Measurements from ENCODE around the gene DPH6. TPM values are rescaled to one million over a fixed set of nuclear protein-coding genes. Genes with fewer than 3 reads are reported as not detected.
"Not testable (repeated sequence)": the region's sequence is repeated elsewhere in the genome, so short reads cannot be mapped to it uniquely, and the experiment has no call there.

DPH6 gene
- total and polyA plus RNA-seq, 8 donors: 2.6 to 15.1 (median 11.8) TPM

DNA sequence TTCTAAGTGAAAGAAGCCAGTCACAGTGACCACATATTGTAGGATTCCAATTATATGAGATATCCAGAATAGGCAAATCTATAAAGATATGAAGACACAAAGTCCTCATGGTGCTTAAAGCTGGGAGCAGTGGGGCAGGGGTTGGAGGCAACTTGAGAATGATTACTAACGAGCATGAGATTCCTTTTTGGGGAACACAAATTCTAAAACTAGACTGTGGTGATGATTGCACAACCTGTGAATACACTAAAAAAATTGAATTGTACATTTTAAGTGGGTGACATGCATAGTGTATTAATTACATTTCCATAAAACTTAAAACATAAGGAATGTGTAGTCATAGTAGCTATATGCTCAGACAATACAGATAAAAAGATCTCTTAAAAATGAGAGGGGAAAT is 103.2 kb downstream of the DPH6 start:
- no peaks in the 10 kb centered on the region for H3K4me1 ChIP-seq
- H3K27me3 ChIP-seq: no peaks in the 10 kb centered on the region
- WGBS, 2 donors: 86 to 87% methylated on average over 1 of the region's 1 CpG
- H3K4me3 ChIP-seq: no peak overlapping the region
- H3K9me3 ChIP-seq: no peaks in the 10 kb centered on the region
- no peak overlapping the region for H3K27ac ChIP-seq
- TF ChIP-seq, protein P1, sequence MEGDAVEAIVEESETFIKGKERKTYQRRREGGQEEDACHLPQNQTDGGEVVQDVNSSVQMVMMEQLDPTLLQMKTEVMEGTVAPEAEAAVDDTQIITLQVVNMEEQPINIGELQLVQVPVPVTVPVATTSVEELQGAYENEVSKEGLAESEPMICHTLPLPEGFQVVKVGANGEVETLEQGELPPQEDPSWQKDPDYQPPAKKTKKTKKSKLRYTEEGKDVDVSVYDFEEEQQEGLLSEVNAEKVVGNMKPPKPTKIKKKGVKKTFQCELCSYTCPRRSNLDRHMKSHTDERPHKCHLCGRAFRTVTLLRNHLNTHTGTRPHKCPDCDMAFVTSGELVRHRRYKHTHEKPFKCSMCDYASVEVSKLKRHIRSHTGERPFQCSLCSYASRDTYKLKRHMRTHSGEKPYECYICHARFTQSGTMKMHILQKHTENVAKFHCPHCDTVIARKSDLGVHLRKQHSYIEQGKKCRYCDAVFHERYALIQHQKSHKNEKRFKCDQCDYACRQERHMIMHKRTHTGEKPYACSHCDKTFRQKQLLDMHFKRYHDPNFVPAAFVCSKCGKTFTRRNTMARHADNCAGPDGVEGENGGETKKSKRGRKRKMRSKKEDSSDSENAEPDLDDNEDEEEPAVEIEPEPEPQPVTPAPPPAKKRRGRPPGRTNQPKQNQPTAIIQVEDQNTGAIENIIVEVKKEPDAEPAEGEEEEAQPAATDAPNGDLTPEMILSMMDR (IDR thresholded peaks at IDR 0.05): no peak
- no peak for DNase-seq
- no peak for ATAC-seq
- FAIRE-seq: no peak
- no peaks in the 10 kb centered on the region for H3K36me3 ChIP-seq
- intact Hi-C loops (cut with DNase I): loop anchor here in 2 of 3 donors (10.0 kb wide), 2 partner anchors 158 to 368 kb away; no protein-coding TSS in a partner anchor

DNA sequence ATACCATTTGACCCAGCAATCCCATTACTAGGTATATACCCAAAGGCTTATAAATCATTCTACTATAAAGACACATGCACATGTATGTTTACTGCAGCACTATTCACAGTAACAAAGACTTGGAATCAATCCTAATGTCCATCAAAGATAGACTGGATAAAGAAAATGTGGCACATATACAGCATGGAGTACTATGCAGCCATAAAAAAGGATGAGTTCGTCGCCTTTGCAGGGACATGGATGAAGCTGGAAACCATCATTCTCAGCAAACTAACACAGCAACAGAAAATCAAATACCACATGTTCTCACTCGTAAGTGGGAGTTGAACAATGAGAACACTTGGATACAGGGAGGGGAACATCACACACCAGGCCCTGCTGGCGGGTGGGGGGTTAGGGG is 104.7 kb downstream of the DPH6 start:
- WGBS, 2 donors: 96 to 98% methylated on average over 4 of the region's 4 CpGs

DNA sequence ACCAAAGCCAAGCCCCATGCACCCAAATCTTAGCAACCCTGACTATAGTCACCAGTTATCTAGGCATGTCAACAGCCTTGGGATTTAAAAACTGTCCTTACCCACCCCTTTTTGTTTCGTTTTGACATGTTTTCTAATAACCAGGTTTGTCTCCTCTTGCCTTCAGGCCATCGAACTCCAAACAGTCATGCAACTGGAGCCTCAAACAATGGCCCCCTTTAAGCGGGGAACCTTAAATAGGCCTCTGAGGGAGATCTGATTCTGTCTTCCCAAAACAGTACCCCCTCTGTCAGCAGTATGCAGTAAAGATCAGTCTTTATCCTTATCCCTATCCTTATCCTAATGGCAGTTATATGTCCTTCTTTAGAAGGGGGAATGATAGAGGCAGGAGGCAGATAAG is 105.7 kb downstream of the DPH6 start:
- no peak for ATAC-seq
- TF ChIP-seq, protein P1 (IDR thresholded peaks at IDR 0.05): no peak
- Histone ChIP-seq H3K27me3 (no peaks in the 10 kb centered on the region), H3K4me1 (no peaks in the 10 kb centered on the region), H3K36me3 (no peaks in the 10 kb centered on the region), H3K4me3 (no peak overlapping the region), H3K9me3 (no peaks in the 10 kb centered on the region), H3K27ac (no peak overlapping the region)
- 71 to 95% methylated on average over 3 of the region's 3 CpGs for WGBS, 2 donors
- FAIRE-seq: no peak
- intact Hi-C loops (cut with DNase I): loop anchor here in 2 of 3 donors (10.0 kb wide), 2 partner anchors 155 to 365 kb away; no protein-coding TSS in a partner anchor
- no peak for DNase-seq

More for the DNA sequence above, 104.7 kb downstream of the DPH6 start:
- not testable (repeated sequence) for H3K4me1 ChIP-seq, H3K36me3 ChIP-seq, DNase-seq, H3K9me3 ChIP-seq, FAIRE-seq, H3K27ac ChIP-seq, ATAC-seq, H3K4me3 ChIP-seq, H3K27me3 ChIP-seq
- intact Hi-C loops (cut with DNase I): loop anchor here in 2 of 3 donors (10.0 kb wide), 2 partner anchors 156 to 366 kb away; no protein-coding TSS in a partner anchor

DNA sequence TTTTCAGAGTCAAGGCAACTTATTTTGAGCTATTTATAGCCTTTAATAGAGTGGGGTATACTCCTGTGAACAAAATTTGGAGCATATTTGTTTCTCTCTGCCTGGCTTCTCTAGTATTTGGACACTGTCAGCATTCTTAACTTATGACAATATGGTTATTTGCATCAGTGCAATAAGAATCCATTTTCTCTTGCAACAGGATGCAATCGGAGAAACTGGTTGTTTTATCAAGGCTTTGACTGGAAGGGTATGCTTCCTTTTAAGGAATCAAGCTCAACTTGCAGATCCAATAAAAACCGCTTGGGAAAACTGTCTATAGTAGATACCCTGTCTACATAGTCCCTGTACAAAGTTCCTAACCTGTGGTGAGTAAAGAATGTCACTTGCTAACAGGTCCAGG is 106.7 kb downstream of the DPH6 start:
- Histone ChIP-seq H3K27ac (no peak overlapping the region), H3K27me3 (no peaks in the 10 kb centered on the region), H3K4me1 (no peaks in the 10 kb centered on the region), H3K4me3 (no peak overlapping the region), H3K9me3 (no peaks in the 10 kb centered on the region), H3K36me3 (no peaks in the 10 kb centered on the region)
- intact Hi-C loops (cut with DNase I): no loop called here
- TF ChIP-seq, protein P1 (IDR thresholded peaks at IDR 0.05): no peak
- FAIRE-seq (no peak), DNase-seq (no peak), ATAC-seq (no peak)
- WGBS, 2 donors: 91% methylated on average over 2 of the region's 2 CpGs

DNA sequence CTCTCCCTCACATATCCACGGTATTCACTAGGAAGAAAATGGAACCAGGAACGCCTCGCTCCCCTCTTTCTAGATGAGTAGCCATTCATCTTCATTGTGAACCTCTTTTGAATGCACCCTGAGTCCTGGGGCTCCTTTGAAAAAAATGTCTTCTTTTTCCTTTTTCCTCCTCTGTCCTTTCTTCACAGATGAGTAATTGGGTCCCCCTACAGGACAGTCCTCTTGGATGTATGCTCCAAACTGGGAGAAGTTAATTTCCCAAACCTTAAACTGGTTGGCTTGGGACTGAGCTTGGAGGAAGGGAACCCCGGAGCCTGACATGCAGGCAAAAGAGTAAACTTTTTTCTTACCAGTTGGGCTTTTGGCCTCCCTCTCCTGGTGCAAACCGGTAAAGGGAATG is 108.8 kb downstream of the DPH6 start:
- Histone ChIP-seq H3K27ac (no peak overlapping the region), H3K27me3 (no peaks in the 10 kb centered on the region), H3K4me1 (no peaks in the 10 kb centered on the region), H3K36me3 (no peaks in the 10 kb centered on the region), H3K4me3 (no peak overlapping the region), H3K9me3 (no peaks in the 10 kb centered on the region)
- FAIRE-seq (no peak), ATAC-seq (no peak), DNase-seq (no peak)
- TF ChIP-seq, protein P1 (IDR thresholded peaks at IDR 0.05): no peak
- WGBS, 2 donors: 88 to 97% methylated on average over 5 of the region's 5 CpGs
- intact Hi-C loops (cut with DNase I): no loop called here
